Natural killer cell (primary cell): ENCODE measurements around the gene SGCD. TPM values are rescaled to one million over a fixed set of nuclear protein-coding genes. Genes with fewer than 3 reads are reported as not detected.

Source experiments
- ATAC-seq, 3 donors: fragments of 150-1000 bp in 2 of 3; fragments of 200-7000 bp in 1 of 3; cut with Tn5 transposase; 1 replicate in 1 of 3; 2 replicates in 2 of 3; pipeline ENCODE4 v1.10.0; 2021; ENCODE audit warnings: mild to moderate bottlenecking in 2 of 3, moderate library complexity in 2 of 3
- DNase-seq, 2 donors: peaks; one replicate each; pipeline versions ENCODE4 v3.0.0 to v3.0.0-alpha.2; 2013 to 2021; ENCODE audit warnings: mixed read lengths in 1 of 2
- H3K27ac ChIP-seq: one replicate; pipeline ENCODE4 v1.5.1; 2013; ENCODE audit warnings: mild to moderate bottlenecking, low read length
- H3K27me3 ChIP-seq: one replicate; pipeline ENCODE4 v1.6.1; 2013; ENCODE audit warnings: low read length; ENCODE audit not compliant: control insufficient read depth, insufficient read depth
- H3K36me3 ChIP-seq: one replicate; pipeline ENCODE4 v1.6.1; 2013; ENCODE audit warnings: low read length; ENCODE audit not compliant: control insufficient read depth, insufficient read depth
- H3K4me1 ChIP-seq: one replicate; pipeline ENCODE4 v1.6.1; 2013; ENCODE audit warnings: low read length; ENCODE audit not compliant: control insufficient read depth, insufficient read depth
- H3K4me3 ChIP-seq: one replicate; pipeline ENCODE4 v1.5.1; 2013; ENCODE audit warnings: low read length
- H3K9me3 ChIP-seq: one replicate; pipeline ENCODE4 v1.6.1; 2013; ENCODE audit warnings: low read length; ENCODE audit not compliant: control insufficient read depth, insufficient read depth
- H3K27ac Mint-ChIP-seq, 2 donors: one replicate each; pipeline ENCODE4 v1.8.0; 2022; ENCODE audit warnings: mild to moderate bottlenecking in 2 of 2, mixed read lengths in 2 of 2, moderate library complexity in 1 of 2
- H3K27me3 Mint-ChIP-seq, 2 donors: one replicate each; pipeline ENCODE4 v1.8.0; 2022; ENCODE audit warnings: low read depth in 2 of 2, mixed read lengths in 2 of 2
- H3K36me3 Mint-ChIP-seq: one replicate; pipeline ENCODE4 v1.8.0; 2022; ENCODE audit warnings: mixed read lengths
- H3K4me1 Mint-ChIP-seq, 2 donors: one replicate each; pipeline ENCODE4 v1.8.0; 2022; ENCODE audit warnings: mixed read lengths in 2 of 2
- H3K4me3 Mint-ChIP-seq: one replicate; pipeline ENCODE4 v1.8.0; 2022; ENCODE audit warnings: mild to moderate bottlenecking, moderate library complexity, mixed read lengths
- H3K9me3 Mint-ChIP-seq, 2 donors: one replicate each; pipeline ENCODE4 v1.8.0; 2022; ENCODE audit warnings: mixed read lengths in 2 of 2
- CTCF ChIP-seq: fragments of 200-600 bp; IDR thresholded peaks from one replicate; pipeline ENCODE4 v1.8.0; 2022; ENCODE audit warnings: antibody characterized with exemption
- WGBS: methylation state at CpG from one replicate; pipeline ENCODE4 v1.1.7; 2013; ENCODE audit warnings: missing lambda C conversion rate; ENCODE audit not compliant: insufficient coverage; 5-methylcytosine and 5-hydroxymethylcytosine counted together
- intact Hi-C: fragments of 100-400 bp; cut with micrococcal nuclease; formaldehyde crosslinking; loops from one replicate; pipeline ENCODE4 v1.14.2; 2022
- total RNA-seq, 4 donors: library from RNA; stranded (reverse); fragments of 120-200 nt in 1 of 4; gene quantifications; one replicate each; pipeline versions ENCODE4 v1.2.3 to v1.2.4, GENCODE V29; 2013 to 2022

The SGCD gene
- total RNA-seq, 3 donors from 2014 or later (not counting 1 experiment from before 2014, with no cell fraction given), result 0.32 to 2.0 (median 1.4) TPM

- DNase-seq (no peak), ATAC-seq (no peak)
- TF ChIP-seq CTCF, result no peak
- H3K27ac ChIP-seq, result no peak overlapping the region
- peaks cover 4% of the 10 kb centered on the region for H3K9me3 ChIP-seq
- no peaks in the 10 kb centered on the region for H3K4me1 ChIP-seq
- no peaks in the 10 kb centered on the region for H3K27me3 Mint-ChIP-seq
- H3K27me3 ChIP-seq, result no peaks in the 10 kb centered on the region
- H3K4me3 Mint-ChIP-seq, result no peak overlapping the region
- no peak overlapping the region for H3K27ac Mint-ChIP-seq
- no peaks in the 10 kb centered on the region for H3K36me3 Mint-ChIP-seq
- H3K4me3 ChIP-seq, result no peak overlapping the region
- H3K4me1 Mint-ChIP-seq, result no peaks in the 10 kb centered on the region
- no peaks in the 10 kb centered on the region for H3K36me3 ChIP-seq
- H3K9me3 Mint-ChIP-seq, result no peaks in the 10 kb centered on the region
- intact Hi-C loops, result no loop called here
Observed at GRCh38 chr5:156482818-156483217, 155.9 kb downstream of the SGCD start.

- H3K27ac ChIP-seq, result no peak overlapping the region
- ATAC-seq, result no peak
- H3K4me3 ChIP-seq, result no peak overlapping the region
- peaks cover 8% of the 10 kb centered on the region for H3K36me3 Mint-ChIP-seq
- H3K36me3 ChIP-seq, result no peaks in the 10 kb centered on the region
- H3K9me3 Mint-ChIP-seq, result peaks cover 0 to 11% of the 10 kb centered on the region in 2 donors
- TF ChIP-seq CTCF, result no peak
- peaks cover 4% of the 10 kb centered on the region for H3K9me3 ChIP-seq
- DNase-seq, result no peak
- no peak overlapping the region for H3K4me3 Mint-ChIP-seq
- no peaks in the 10 kb centered on the region for H3K4me1 Mint-ChIP-seq
- H3K27me3 Mint-ChIP-seq, result peaks cover 6 to 8% of the 10 kb centered on the region in 2 donors
- H3K27me3 ChIP-seq, result no peaks in the 10 kb centered on the region
- intact Hi-C loops, result no loop called here
- 75% methylated on average over 2 of the region's 2 CpGs for WGBS
- no peak overlapping the region for H3K27ac Mint-ChIP-seq
- H3K4me1 ChIP-seq, result no peaks in the 10 kb centered on the region
Observed at GRCh38 chr5:156486394-156487238, 159.7 kb downstream of the SGCD start.

GRCh38 chr5:156491766-156492165, 164.8 kb downstream of the SGCD start:
- WGBS, result 40% methylated on average over 1 of the region's 1 CpG
- Mint-ChIP-seq H3K4me3 (no peak overlapping the region), H3K27me3 (peaks cover 6 to 8% of the 10 kb centered on the region in 2 donors), H3K36me3 (peaks cover 8% of the 10 kb centered on the region), H3K27ac (no peak overlapping the region), H3K4me1 (no peaks in the 10 kb centered on the region), H3K9me3 (peaks cover 2 to 11% of the 10 kb centered on the region in 2 donors)
- DNase-seq, result no peak
- ATAC-seq, result no peak
- intact Hi-C loops, result no loop called here
- no peaks in the 10 kb centered on the region for H3K27me3 ChIP-seq
- TF ChIP-seq CTCF, result no peak
- H3K4me1 ChIP-seq, result no peaks in the 10 kb centered on the region
- H3K27ac ChIP-seq, result no peak overlapping the region
- H3K9me3 ChIP-seq, result peaks cover 3% of the 10 kb centered on the region
- H3K36me3 ChIP-seq, result no peaks in the 10 kb centered on the region
- no peak overlapping the region for H3K4me3 ChIP-seq

GRCh38 chr5:156496291-156496690, 169.3 kb downstream of the SGCD start:
- intact Hi-C loops, result no loop called here
- H3K4me3 Mint-ChIP-seq, result no peak overlapping the region
- peaks cover 0 to 2% of the 10 kb centered on the region in 2 donors for H3K9me3 Mint-ChIP-seq
- TF ChIP-seq CTCF, result no peak
- H3K27me3 Mint-ChIP-seq, result peaks cover 0 to 3% of the 10 kb centered on the region in 2 donors
- Histone ChIP-seq H3K4me1 (no peaks in the 10 kb centered on the region), H3K27ac (no peak overlapping the region), H3K9me3 (no peaks in the 10 kb centered on the region), H3K4me3 (no peak overlapping the region), H3K36me3 (no peaks in the 10 kb centered on the region), H3K27me3 (no peaks in the 10 kb centered on the region)
- ATAC-seq (no peak), DNase-seq (no peak)
- no peaks in the 10 kb centered on the region for H3K4me1 Mint-ChIP-seq
- WGBS, result 93% methylated on average over 3 of the region's 3 CpGs
- no peaks in the 10 kb centered on the region for H3K36me3 Mint-ChIP-seq
- no peak overlapping the region for H3K27ac Mint-ChIP-seq
